ENCODE measurements around the gene TTLL10. TPM values are rescaled to one million over a fixed set of nuclear protein-coding genes. Genes with fewer than 3 reads are reported as not detected.

TTLL10 gene
- total RNA-seq, 2 donors from 2014 or later, result not detected

DNA sequence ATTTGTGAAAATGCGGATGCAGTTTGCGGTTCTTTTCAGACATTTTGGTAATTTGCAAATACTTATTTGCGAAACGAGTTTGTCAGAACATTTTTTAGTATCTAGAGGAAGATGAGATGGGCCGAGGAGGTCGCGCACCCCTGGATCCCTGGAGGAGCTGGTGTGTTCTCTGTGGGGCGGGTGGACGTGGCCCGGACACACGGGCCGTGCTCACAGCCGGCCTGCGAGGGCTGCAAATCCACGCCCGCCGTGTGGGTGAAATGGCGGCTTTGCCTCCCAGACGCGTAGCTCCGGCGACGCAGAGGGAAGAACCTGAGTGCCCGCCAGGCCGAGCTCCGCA lies 9.3 kb upstream of the TTLL10 start:
- Mint-ChIP-seq H3K36me3 (no peaks in the 10 kb centered on the region), H3K27ac (peak overlapping the region in 1 of 2 donors; percentile 56), H3K9me3 (no peaks in the 10 kb centered on the region)
- DNase-seq (ENCODE audit: low spot score in 2 of 2), result no peak
- no peak for ATAC-seq

DNA sequence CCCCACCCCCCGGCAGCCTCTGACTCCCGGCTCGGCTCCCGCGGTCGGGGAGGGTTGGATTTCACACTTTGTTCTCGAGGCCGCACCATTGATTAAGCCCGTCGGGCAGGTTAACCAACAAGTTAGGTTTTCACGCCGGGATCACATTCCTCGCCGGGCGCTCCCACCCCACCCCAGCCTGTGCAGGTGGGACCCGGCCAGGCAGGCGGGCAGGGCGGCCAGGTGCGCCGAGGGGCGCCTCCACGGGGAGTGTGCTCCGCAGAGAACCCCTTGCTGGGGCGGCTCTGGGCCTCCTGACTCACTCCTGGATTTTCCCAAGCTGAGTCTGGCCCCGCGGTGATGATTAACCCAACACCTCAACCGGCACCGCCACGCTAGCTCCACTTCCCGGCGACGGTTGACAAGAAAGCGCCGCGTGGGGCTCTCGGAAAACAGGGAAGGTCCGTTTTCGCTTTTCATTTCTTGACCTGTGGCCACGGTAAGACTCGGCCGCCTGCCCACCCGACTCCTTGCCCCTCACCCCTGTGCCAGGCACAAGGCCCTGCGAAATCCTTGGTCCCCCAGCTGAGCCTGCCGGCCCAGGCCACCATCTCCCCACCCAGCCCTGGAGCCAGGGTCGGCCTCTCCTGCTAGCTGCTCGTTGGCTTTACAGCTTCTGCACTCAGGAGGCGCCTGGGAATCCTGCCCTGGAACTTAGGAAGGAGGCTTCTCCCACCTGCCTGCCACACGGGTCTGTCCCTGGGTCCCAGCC lies 8.8 kb upstream of the TTLL10 start:
- DNase-seq (ENCODE audit: low spot score in 2 of 2) (no peak), ATAC-seq (no peak)
- Mint-ChIP-seq H3K9me3 (no peaks in the 10 kb centered on the region), H3K36me3 (no peaks in the 10 kb centered on the region), H3K27ac (no peak overlapping the region)

DNA sequence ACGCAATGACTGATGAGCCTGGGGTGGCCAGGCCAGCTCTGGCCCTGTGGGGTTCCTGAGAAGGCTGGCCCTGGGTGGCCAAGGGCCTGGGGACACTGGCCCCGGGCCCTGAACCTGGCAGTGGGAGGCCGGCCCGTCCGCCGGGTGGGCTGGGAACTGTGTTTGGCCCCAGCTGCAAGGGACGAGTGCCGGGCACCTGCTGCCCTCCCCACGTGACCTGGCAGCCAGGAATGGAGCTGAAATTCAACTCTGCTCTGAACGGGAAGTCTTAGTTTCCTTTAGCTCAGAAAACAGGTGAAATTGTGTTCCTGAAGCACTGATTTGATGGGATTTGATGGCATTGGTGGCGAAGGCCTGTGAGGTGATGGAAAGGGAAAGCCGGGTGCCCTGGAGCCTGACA lies 8.2 kb upstream of the TTLL10 start:
- Mint-ChIP-seq H3K36me3 (no peaks in the 10 kb centered on the region), H3K9me3 (no peaks in the 10 kb centered on the region), H3K27ac (peak overlapping the region in 1 of 2 donors; percentile 36)
- ATAC-seq, result no peak
- DNase-seq (ENCODE audit: low spot score in 2 of 2), result no peak

DNA sequence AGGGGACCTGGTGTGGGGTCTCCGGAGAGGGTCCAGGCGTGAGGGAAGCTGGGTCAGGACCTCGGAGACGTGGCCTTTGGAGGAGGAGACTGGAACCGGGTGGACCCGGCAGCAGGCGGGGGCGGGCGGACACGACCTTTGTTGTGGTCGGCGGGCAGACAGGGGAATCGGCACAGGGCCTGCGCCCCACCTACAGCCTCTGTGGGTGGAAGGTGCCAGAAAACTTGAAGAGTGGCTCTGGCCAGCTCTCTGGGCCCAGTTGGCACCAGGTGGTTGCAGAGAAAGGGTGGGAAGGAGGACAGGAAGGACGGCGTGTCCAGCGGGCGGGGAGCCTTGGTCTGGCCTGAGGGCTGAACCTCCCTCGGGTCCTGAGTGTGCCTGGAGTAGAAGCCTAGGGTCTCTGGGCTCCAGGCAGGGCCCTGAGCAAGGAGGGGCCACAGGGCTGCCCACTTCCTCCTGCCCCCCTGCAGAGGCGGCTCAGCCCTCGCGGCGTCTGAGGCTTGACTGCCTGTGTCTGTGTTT lies 7.7 kb upstream of the TTLL10 start:
- Mint-ChIP-seq H3K27ac (peak overlapping the region in 1 of 2 donors; percentile 36), H3K9me3 (no peaks in the 10 kb centered on the region), H3K36me3 (no peaks in the 10 kb centered on the region)
- DNase-seq (ENCODE audit: low spot score in 2 of 2), result no peak
- no peak for ATAC-seq

DNA sequence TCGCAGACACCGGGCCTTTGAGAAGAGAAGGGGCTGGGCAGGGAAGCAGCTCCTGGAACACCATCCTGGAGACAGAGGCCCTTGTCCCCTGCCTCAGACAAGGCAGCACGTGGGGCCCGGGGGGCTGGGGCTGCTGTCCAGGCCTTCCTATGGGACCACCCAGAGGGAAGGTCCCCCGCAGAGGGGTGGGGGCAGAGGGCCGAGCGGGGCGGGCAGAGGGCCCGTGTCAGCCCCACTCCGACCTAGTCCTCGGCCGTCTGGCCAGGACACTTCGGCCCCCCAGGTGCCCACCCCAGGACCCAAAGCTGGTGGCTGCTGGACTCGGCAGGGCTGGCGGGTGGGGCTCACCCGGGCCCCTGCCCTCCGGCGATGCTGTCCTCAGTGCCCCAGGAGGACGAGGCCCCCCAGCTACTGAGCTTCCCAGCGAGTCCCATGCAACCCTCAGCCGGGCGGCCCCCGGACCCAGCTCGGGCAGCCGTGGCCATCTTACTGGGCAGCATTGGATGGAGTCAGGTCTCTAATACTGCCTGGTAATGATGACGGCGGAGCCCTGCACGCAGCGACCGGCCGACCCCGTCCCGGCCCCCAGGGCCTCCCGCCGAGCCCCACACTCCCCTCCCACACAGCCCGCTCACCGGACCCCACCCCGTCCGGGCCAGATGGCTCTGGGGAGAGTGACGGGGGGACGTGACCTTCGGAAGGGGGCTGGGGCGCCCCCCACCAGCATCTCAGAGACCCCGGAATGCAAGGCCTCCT lies 6.9 kb upstream of the TTLL10 start:
- ATAC-seq (no peak), DNase-seq (ENCODE audit: low spot score in 2 of 2) (no peak)
- H3K27ac Mint-ChIP-seq, result no peak overlapping the region
- H3K9me3 Mint-ChIP-seq, result no peaks in the 10 kb centered on the region
- no peaks in the 10 kb centered on the region for H3K36me3 Mint-ChIP-seq

DNA sequence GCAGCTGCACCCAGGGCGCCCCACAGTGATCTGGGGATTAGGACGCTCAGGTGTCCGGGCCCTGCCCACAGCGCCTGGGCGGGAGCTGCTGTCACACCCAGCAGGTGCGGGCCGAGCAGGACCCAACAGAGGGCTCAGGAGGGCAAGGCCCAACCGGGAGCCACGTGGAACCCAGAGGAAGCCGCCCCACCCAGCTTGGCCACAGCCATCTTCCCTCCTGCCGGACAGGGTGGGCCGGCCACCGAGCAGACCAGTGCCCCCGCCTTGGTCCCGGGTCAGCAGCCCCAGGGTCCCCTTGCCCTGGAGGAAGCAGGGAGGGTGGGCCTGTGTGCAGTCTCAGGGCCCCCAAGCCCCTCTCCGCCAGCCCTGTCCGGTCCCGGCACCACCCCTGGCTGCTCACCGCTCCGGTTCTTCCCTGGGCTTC lies 6.3 kb upstream of the TTLL10 start:
- Mint-ChIP-seq H3K36me3 (no peaks in the 10 kb centered on the region), H3K27ac (no peak overlapping the region), H3K9me3 (no peaks in the 10 kb centered on the region)
- no peak for DNase-seq (ENCODE audit: low spot score in 2 of 2)
- no peak for ATAC-seq

DNA sequence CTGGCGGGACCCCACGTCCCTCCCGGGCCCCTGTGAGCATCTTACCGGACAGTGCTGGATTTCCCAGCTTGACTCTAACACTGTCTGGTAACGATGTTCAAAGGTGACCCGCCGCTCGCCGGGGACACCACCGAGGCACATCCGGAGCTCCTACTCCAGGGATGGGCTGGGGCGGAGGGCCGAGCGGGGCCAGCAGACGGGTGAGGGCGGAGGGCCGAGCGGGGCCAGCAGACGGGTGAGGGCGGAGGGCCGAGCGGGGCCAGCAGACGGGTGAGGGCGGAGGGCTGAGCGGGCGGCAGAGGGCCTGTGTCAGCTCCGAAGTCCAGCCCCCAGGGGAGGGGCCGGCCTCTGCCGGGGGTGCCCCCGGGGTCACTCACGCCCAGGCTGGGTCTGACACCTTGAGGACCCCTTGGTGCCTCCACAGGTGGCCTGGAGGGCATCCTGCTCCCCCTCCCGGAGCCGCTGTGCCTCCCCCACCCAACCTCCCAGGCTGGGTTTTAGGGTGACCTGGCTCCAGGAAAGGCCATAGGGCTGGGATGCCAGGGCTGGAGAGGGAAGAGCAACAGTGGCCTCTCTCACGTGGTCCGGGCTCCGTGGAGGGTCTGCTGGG lies 5.7 kb upstream of the TTLL10 start:
- no peak for DNase-seq (ENCODE audit: low spot score in 2 of 2)
- Mint-ChIP-seq H3K27ac (no peak overlapping the region), H3K36me3 (no peaks in the 10 kb centered on the region), H3K9me3 (no peaks in the 10 kb centered on the region)
- ATAC-seq, result no peak

DNA sequence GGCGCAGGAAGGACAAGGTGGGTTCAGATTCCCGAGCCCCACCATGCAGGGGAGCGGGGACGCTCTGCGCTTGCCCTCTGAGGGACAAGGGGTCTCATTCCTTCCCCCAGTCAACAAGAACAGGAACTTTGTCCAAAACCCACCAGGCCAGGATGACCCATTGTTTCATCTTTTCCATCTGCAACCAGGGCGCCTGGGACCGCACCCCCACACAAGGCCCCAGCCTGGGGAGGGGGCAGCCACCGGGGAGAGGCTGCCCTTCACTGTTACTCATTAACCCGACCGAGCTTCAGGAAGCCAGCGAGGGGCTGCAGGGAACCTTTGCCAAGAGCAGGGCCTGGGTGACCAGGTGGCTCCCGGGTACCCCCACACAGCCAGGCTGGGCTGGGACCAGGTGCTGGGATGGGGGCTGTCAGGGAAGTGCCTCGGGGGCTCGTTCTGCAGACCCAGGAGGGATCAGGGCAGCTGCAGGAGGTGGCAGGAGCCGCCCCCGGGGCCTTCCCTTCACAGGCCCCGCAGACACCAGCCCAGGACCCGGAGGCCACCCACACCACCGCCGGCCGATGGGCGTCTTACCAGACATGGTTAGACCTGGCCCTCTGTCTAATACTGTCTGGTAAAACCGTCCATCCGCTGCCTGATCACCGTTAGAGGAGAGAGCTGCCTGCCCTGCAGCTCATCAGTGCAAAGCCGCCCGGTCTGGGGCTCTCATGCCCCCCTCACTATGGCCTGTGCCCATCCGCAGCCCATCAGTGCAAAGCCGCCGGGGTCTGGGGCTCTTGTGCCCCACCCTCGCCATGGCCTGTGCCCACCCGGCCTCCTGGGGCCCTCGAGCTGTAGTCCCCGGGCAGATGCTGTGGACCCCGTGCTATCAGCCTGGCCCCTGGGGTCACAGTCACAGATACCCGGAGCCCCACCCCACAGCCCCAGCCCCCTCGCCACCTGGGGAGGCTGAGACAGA lies 4.9 kb upstream of the TTLL10 start:
- Mint-ChIP-seq H3K36me3 (no peaks in the 10 kb centered on the region), H3K9me3 (no peaks in the 10 kb centered on the region), H3K27ac (no peak overlapping the region)
- ATAC-seq (no peak), DNase-seq (ENCODE audit: low spot score in 2 of 2) (no peak)

DNA sequence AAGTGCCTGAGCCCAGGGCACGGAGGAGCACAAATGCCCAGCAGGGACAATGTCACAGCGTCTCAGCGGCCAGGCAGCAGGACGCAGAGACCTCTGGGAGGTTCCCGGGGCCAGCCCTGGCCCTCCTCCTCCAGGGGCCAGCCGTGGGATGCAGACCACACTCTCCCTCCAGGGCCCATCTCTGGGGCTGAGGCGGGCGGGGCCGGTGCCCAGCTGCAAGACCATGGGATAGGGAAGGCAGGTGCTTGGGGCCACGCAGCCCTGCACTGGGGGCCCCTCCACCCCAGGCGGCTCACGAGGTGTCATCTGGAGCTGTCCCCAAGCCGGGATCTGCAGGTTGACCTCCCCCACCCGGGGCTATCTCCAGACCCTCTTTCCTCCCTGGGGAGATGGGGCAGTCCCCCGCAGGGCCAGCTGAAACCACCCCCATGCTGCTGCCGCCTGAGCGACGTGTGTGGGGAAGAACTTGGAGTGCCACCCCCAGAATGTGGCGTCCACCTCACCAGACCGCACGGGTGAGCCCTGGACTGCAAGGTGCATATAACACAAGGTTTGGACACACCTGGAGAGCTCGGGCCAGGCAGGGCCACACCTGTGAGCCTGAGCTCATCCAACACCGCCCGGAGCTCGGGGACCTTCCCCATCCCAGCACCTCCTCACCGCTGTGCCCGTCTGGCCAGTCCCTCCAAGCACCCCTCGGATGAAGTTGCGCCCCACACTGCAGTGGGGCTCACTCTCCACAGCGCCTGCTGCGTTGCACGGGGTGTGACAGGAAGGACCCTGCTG lies 4.1 kb upstream of the TTLL10 start:
- no peak for ATAC-seq
- Mint-ChIP-seq H3K36me3 (no peaks in the 10 kb centered on the region), H3K9me3 (no peaks in the 10 kb centered on the region), H3K27ac (no peak overlapping the region)
- DNase-seq (ENCODE audit: low spot score in 2 of 2), result no peak

DNA sequence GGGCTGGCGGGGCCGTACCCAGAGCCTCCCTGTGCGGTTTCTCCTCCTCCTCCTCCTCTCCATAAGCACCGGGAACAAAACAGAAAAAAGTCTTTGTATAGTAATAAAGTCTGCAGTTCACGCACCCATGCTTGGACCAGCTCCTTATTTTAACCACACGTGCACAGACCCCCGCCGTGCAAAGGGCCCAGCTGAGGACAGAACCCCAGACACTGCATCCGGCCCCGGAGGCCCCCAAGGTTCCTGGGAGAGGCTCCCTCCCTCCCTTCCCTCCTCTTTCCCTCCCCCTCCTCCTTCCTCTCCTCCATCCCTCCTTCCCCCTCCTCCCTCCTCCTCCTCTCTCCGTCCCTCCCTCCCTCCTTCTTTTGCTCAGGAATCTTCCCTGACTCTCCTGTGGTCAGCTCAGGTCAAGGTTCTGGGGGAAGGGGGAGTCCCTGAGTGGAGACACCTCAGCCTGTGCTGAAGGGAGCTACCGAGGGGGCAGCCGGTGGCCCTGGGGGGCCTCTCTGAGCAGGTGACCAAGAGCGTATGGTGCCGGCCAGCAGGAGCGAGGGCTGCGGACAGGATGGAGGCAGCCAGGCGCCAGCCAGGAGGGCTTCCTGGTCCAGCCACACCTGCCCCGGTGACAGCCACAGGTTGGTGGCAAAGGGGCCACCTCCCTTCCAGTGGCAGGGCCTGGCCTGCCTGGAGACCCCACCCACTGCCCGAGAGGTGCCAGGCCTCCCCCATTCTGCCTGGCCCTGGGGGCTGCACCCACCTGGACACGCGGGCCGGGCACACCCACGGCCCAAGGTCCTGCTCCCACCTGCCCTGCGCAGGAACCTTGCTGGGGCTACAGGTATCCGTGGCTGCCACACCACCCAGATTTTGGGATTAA lies 3.2 kb upstream of the TTLL10 start:
- no peaks in the 10 kb centered on the region for H3K9me3 Mint-ChIP-seq
- no peak for ATAC-seq
- no peak overlapping the region for H3K27ac Mint-ChIP-seq
- no peak for DNase-seq (ENCODE audit: low spot score in 2 of 2)
- no peaks in the 10 kb centered on the region for H3K36me3 Mint-ChIP-seq

DNA sequence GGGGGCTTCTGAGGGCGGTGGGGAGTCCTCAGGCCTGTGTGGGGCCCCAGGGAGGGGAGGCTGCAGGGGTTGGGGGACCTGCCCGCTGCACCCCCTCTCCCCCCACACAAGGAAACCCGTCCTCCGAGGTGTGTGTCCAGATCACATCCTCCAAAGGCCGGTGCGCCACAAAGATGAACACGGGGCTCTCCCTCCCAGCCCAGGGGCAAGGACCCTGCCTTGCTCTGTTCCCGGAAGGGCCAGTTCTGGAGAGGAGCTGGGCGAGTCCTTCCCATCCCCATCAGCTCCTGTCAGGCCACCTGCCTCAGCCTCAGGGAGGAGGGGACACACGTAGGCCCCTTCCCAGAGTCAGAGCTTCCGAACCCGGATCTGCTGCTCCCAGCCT lies 2.5 kb upstream of the TTLL10 start:
- Mint-ChIP-seq H3K9me3 (no peaks in the 10 kb centered on the region), H3K27ac (no peak overlapping the region), H3K36me3 (no peaks in the 10 kb centered on the region)
- DNase-seq (ENCODE audit: low spot score in 2 of 2) (no peak), ATAC-seq (no peak)

DNA sequence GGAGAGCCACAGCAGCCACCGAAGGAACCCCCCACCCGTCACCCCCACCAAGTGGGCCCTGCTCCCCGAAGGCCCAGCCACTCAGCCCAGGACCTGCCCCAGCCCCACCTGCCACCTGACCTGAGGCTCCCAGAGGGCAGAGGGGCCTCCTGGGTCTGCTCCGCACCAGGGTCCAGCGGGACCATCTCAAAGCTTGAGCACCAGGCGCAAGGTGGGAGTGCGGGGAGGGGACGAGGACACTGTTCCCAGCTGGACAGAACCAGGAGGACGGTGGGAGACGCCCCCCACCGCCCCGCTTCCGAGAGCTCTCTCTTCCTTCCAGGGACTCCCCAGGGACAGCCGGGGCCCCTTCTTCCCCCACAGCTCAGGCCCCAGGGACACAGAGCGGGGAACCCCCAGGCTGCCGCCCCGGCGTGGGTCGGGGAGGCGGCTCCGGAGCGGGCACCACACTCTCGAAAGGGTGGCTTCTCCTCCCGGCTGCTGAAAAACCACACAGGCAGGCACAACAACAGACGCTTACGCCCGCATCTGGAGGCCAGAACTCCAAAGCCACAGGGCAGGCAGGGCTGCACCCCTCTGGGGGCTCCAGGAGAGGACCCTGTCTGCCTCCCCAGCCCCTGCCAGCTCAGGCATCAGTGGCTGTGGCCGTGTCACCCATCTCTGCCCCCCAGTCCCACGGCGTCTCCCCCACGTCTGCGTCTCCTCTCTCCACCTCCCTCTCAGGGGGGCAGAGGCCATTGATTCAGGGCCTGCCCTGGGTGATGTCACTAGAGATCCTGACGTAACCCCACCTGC lies 1.9 kb upstream of the TTLL10 start:
- peak in 1 of 2 donors; percentile 48 for ATAC-seq
- H3K36me3 Mint-ChIP-seq, result no peaks in the 10 kb centered on the region
- DNase-seq (ENCODE audit: low spot score in 2 of 2), result no peak
- no peak overlapping the region for H3K27ac Mint-ChIP-seq
- H3K9me3 Mint-ChIP-seq, result no peaks in the 10 kb centered on the region

DNA sequence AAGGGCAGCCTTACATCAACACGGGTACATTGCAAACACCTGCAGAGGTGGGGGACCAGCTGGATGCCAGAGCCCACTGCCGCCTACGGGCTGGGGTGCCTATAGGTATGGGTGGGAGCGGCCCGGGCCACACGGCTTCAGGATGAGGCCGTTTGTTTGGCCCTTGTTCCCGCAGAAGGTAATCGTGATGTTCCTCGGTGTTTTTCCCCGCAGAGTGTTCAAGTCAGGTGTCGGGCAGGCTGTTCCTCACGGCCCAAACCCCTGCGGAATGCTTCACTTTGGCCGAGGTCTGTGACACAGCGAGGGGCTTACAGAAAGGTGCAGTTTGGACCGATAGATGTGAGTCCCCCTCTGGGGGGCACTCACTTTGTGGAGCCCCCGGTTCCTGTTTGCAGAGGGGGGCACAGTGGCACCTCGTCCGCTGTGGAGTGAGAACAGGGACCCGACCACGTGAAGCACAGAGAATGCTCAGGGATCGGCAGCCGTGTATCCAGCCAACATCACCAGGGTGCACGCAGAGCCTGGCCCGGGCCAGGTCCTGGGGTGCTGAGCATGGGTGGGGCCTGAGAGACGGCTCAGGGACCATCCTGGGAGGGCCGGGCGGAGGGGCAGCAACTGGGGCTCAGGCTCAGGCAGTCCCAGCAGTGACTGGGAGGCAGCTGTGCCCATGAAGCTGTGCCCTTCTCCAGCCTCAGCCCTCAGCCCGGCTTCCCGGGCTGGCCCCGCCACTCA lies 453 bp upstream of the TTLL10 start:
- H3K27ac Mint-ChIP-seq, result no peak overlapping the region
- DNase-seq (ENCODE audit: low spot score in 2 of 2) (no peak), ATAC-seq (peak in 1 of 2 donors; percentile 24)
- no peaks in the 10 kb centered on the region for H3K9me3 Mint-ChIP-seq
- H3K36me3 Mint-ChIP-seq, result no peaks in the 10 kb centered on the region
